OCI-LY7 (cell line): ENCODE data around the gene SH2D7. TPM values are rescaled to one million over a fixed set of nuclear protein-coding genes. Genes with fewer than 3 reads are reported as not detected.

Experiments
- BruUV-seq: library from RNA; stranded (reverse); fragments of 400-500 nt; replicated peaks from 2 replicates; lab custom pipeline; 2021; lab: Mats Ljungman, UMichigan
- CTCF ChIA-PET: fragments of 300-600 bp; sonication (Branson Sonifier 250); formaldehyde crosslinking; loops from one replicate; lab custom pipeline; 2022; ENCODE audit warnings: antibody characterized with exemption; ENCODE audit not compliant: unreplicated experiment; lab: Charles Lee
- POLR2A ChIA-PET: fragments of 300-600 bp; sonication (Branson Sonifier 250); formaldehyde crosslinking; loops from one replicate; lab custom pipeline; 2022; ENCODE audit warnings: antibody characterized with exemption; lab: Charles Lee
- DNase-seq: peaks from one replicate; pipeline ENCODE4 v3.0.0-alpha.2; 2015; ENCODE audit warnings: low spot score
- H2AFZ ChIP-seq: fragments of 200-600 bp; sonication (generic), shearing (Covaris generic); 2 replicates; pipeline ENCODE4 v1.6.1; 2014; ENCODE audit warnings: mild to moderate bottlenecking, antibody characterized with exemption, low read length, moderate library complexity
- H3K27ac ChIP-seq: fragments of 200-600 bp; sonication (generic); 2 replicates; pipeline ENCODE4 v1.5.1; 2014; ENCODE audit warnings: mixed run types, low read depth, mild to moderate bottlenecking, moderate library complexity, low read length, inconsistent platforms; ENCODE audit not compliant: poor library complexity, severe bottlenecking
- H3K36me3 ChIP-seq: fragments of 200-600 bp; sonication (generic); 2 replicates; pipeline ENCODE4 v1.6.1; 2014; ENCODE audit warnings: mild to moderate bottlenecking, antibody characterized with exemption, low read length, moderate library complexity, mixed read lengths; ENCODE audit not compliant: insufficient read depth
- H3K4me1 ChIP-seq: fragments of 200-600 bp; sonication (generic); 2 replicates; pipeline ENCODE4 v1.5.1; 2014; ENCODE audit warnings: mild to moderate bottlenecking, low read length; ENCODE audit not compliant: insufficient read depth, poor library complexity, severe bottlenecking
- H3K4me2 ChIP-seq: fragments of 200-600 bp; sonication (generic); 2 replicates; pipeline ENCODE4 v1.6.1; 2014; ENCODE audit warnings: mild to moderate bottlenecking, low read length
- H3K4me3 ChIP-seq: fragments of 200-600 bp; sonication (generic); 2 replicates; pipeline ENCODE4 v1.5.1; 2014; ENCODE audit warnings: mild to moderate bottlenecking, low read depth, low read length; ENCODE audit not compliant: poor library complexity, severe bottlenecking
- H3K79me2 ChIP-seq: fragments of 200-600 bp; sonication (generic); 2 replicates; pipeline ENCODE4 v1.6.1; 2016; ENCODE audit warnings: low read depth, mild to moderate bottlenecking, low read length, moderate library complexity, mixed read lengths; ENCODE audit not compliant: insufficient read depth
- H3K9me2 ChIP-seq: fragments of 200-600 bp; sonication (generic); 2 replicates; pipeline ENCODE4 v1.6.1; 2016; ENCODE audit warnings: mild to moderate bottlenecking, low read length, mixed read lengths; ENCODE audit not compliant: insufficient read depth
- H3K9me3 ChIP-seq: fragments of 200-600 bp; sonication (generic); 2 replicates; pipeline ENCODE4 v1.6.1; 2014; ENCODE audit warnings: mild to moderate bottlenecking, mixed run types, low read length, mixed read lengths
- H4K20me1 ChIP-seq: fragments of 200-600 bp; sonication (generic); 2 replicates; pipeline ENCODE4 v1.6.1; 2014; ENCODE audit warnings: mild to moderate bottlenecking, antibody characterized with exemption, low read length, moderate library complexity, mixed read lengths; ENCODE audit not compliant: insufficient read depth
- CTCF ChIP-seq: fragments of 200-600 bp; sonication (generic); conservative IDR thresholded peaks from 2 replicates; pipeline ENCODE4 v1.5.1; 2014; ENCODE audit warnings: mild to moderate bottlenecking, antibody characterized with exemption, low read length, moderate library complexity, mixed read lengths
- EZH2phosphoT487 ChIP-seq: fragments of 200-600 bp; sonication (generic); IDR thresholded peaks from 2 replicates; pipeline ENCODE4 v1.6.1; 2018; ENCODE audit warnings: low read depth, borderline replicate concordance, mild to moderate bottlenecking, mixed run types, antibody characterized with exemption, low read length, moderate library complexity, mixed read lengths
- intact Hi-C: fragments of 100-400 bp; cut with micrococcal nuclease; formaldehyde crosslinking; loops from one replicate; pipeline ENCODE4 v1.10.0; 2022; ENCODE audit not compliant: unreplicated experiment
- total RNA-seq, 2 experiments: library from RNA; depleted of rRNA in 1 of 2; stranded (reverse); fragments of >200 nt in 1 of 2; shearing (Covaris generic) in 1 of 2; gene quantifications; 2 replicates each; pipeline ENCODE4 v1.2.3, GENCODE V29; 2014 to 2022

The SH2D7 gene
- total RNA-seq, 2 experiments from 2014 or later, result not detected

- intact Hi-C loops, result no loop called here
- Histone ChIP-seq H3K79me2 (peaks cover 100% of the 10 kb centered on the region), H3K36me3 (peaks cover 11% of the 10 kb centered on the region; the same call in 1 of the 2 replicates), H4K20me1 (no peaks in the 10 kb centered on the region), H3K9me2 (no peaks in the 10 kb centered on the region), H3K9me3 (no peaks in the 10 kb centered on the region), H3K4me2 (no peak overlapping the region), H3K4me1 (peaks cover 91% of the 10 kb centered on the region), H2AFZ (no peak overlapping the region), H3K4me3 (no peak overlapping the region), H3K27ac (no peak overlapping the region)
- DNase-seq, result no peak
- POLR2A ChIA-PET, result interaction anchor here (2.4 kb wide), 1 partner anchor 12 kb away, joined by 15 read pairs; no protein-coding TSS in a partner anchor
- CTCF ChIA-PET, result no interaction called here
- no TSS peak for BruUV-seq
- TF ChIP-seq EZH2phosphoT487, result no peak
- no peak for TF ChIP-seq CTCF
Measured at GRCh38 chr15:78063970-78064385, 28.4 kb upstream of the SH2D7 start.

- ChIA-PET CTCF (no interaction called here), POLR2A (no interaction called here)
- no peak for DNase-seq
- peaks cover 91% of the 10 kb centered on the region for H3K4me1 ChIP-seq
- no peaks in the 10 kb centered on the region for H3K9me3 ChIP-seq
- peaks cover 100% of the 10 kb centered on the region for H3K79me2 ChIP-seq
- intact Hi-C loops, result no loop called here
- no TSS peak for BruUV-seq
- no peaks in the 10 kb centered on the region for H3K9me2 ChIP-seq
- H3K27ac ChIP-seq, result no peak overlapping the region
- no peak overlapping the region for H3K4me3 ChIP-seq
- peaks cover 11% of the 10 kb centered on the region; the same call in 1 of the 2 replicates for H3K36me3 ChIP-seq
- 0 out of 2 replicates have a peak overlapping the region, but pooled peaks have one; percentile 85 for H3K4me2 ChIP-seq
- no peaks in the 10 kb centered on the region for H4K20me1 ChIP-seq
- no peak for TF ChIP-seq EZH2phosphoT487
- TF ChIP-seq CTCF, result no peak
- H2AFZ ChIP-seq, result no peak overlapping the region
Measured at GRCh38 chr15:78064544-78064943, 27.8 kb upstream of the SH2D7 start.

GRCh38 chr15:78065284-78065872, 27.0 kb upstream of the SH2D7 start:
- H3K79me2 ChIP-seq, result peaks cover 100% of the 10 kb centered on the region
- ChIA-PET POLR2A (interaction anchor here (0.9 to 5.9 kb wide), 4 partner anchors 7 to 31 kb away, joined by 4 to 53 read pairs (median 26); no protein-coding TSS in a partner anchor), CTCF (interaction anchor here (0.5 to 0.6 kb wide), 2 partner anchors 9 to 1730 kb away, joined by 3 to 5 read pairs; no protein-coding TSS in a partner anchor)
- peak overlapping the region; percentile 85 for H3K4me2 ChIP-seq
- no peak for DNase-seq
- H4K20me1 ChIP-seq, result no peaks in the 10 kb centered on the region
- intact Hi-C loops, result no loop called here
- TF ChIP-seq CTCF, result no peak
- no peak for TF ChIP-seq EZH2phosphoT487
- H3K4me3 ChIP-seq, result peak overlapping the region; percentile 50
- peaks cover 91% of the 10 kb centered on the region for H3K4me1 ChIP-seq
- H3K9me3 ChIP-seq, result no peaks in the 10 kb centered on the region
- H2AFZ ChIP-seq, result no peak overlapping the region; the same call in 1 of the 2 replicates
- no peaks in the 10 kb centered on the region for H3K9me2 ChIP-seq
- peak overlapping the region; percentile 82 for H3K27ac ChIP-seq
- peaks cover 11% of the 10 kb centered on the region; the same call in 1 of the 2 replicates for H3K36me3 ChIP-seq
- no TSS peak for BruUV-seq
